Activated CD8-positive, alpha-beta memory T cell treated with anti-CD3 and anti-CD28 coated beads, Interleukin-2, amount 10 ng/mL, durations not matched to agents 7 days and 5 days (primary cell): Measurements from ENCODE around the gene STX7. TPM values are rescaled to one million over a fixed set of nuclear protein-coding genes. Genes with fewer than 3 reads are reported as not detected.

ENCODE experiments used
- total RNA-seq, 2 experiments: library from RNA; stranded (reverse); gene quantifications; one replicate each; pipeline ENCODE4 v1.2.3, GENCODE V29; 2021

The STX7 gene
- total RNA-seq, 2 experiments from 2014 or later, result 17.2 to 19.5 TPM

Other genes starting within 250 kb of the STX7 start
- under 1 TPM in 1 of 2 experiments, not detected in 1; 0.45 TPM for gene MOXD1, start 111.6 kb downstream of the STX7 start, total RNA-seq
- not detected for gene TAAR9, start 25.2 kb upstream of the STX7 start, total RNA-seq
- gene TAAR8, start 39.6 kb upstream of the STX7 start, total RNA-seq, result not detected
- gene TAAR6, start 57.2 kb upstream of the STX7 start, total RNA-seq, result not detected
- gene TAAR5, start 76.6 kb upstream of the STX7 start, total RNA-seq, result not detected
- not detected for gene TAAR2, start 111.2 kb upstream of the STX7 start, total RNA-seq
- not detected for gene TAAR1, start 146.1 kb upstream of the STX7 start, total RNA-seq
- gene VNN1, start 200.9 kb upstream of the STX7 start, total RNA-seq, result not detected
- gene VNN2, start 244.8 kb upstream of the STX7 start, total RNA-seq, result 10 to 100 TPM; 12.6 to 16.2 TPM